ENCODE measurements around the gene GNG13.
"Not testable (repeated sequence)": the region's sequence is repeated elsewhere in the genome, so short reads cannot be mapped to it uniquely, and the experiment has no call there.

GNG13 gene

GRCh38 chr16:760545-761343 is 39.8 kb downstream of the GNG13 start, which contains the start of gene MSLN:
Gene MSLN, plus strand, starts transcription at chr16:760734. Its CDS starts 1,947 bp downstream, at chr16:762681.
- no peak for DNase-seq (ENCODE audit: low read depth)

- DNase-seq (ENCODE audit: low read depth), result no peak
These were observed 40.5 kb downstream of the GNG13 start for GRCh38 chr16:760065-760464.

DNA sequence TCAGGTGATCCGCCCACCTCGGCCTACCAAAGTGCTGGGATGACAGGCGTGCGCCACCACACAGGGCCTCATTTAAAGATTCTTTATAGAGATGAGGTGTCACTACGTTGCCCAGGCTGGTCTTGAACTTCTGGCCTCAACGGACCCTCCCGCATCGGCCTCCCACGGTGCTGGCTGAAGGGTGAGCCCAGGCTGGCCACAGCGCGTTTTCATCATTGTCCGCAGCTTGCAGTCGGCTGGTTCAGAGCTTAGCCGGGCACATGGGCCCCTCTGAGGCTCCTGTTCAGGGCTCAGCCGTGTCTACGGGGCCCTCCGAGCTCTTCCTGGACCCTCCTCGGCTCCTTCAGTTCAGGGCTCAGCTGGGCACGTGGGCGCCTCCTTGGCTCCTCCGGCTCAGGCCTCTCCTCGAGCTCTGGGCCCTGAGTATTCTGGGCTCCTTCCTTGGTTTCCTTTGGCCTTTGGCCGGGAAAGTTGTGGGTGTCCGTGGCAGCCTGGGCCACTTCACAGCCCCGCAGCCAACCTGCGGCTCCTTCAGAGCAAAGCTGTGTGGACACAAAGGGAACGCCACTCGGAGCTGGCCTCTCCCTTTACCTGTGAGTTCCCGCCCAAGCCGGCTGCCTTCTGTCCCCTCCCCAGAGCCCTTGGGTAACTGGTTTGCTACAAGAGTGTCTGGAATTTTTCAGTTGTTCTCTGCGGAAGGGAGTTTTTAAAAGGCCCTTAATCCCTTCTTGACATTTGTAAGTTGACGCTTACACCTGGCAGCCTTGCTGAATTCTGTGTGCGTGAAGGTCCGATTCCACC is 41.2 kb downstream of the GNG13 start:
- no peak for DNase-seq (ENCODE audit: low read depth)

DNA sequence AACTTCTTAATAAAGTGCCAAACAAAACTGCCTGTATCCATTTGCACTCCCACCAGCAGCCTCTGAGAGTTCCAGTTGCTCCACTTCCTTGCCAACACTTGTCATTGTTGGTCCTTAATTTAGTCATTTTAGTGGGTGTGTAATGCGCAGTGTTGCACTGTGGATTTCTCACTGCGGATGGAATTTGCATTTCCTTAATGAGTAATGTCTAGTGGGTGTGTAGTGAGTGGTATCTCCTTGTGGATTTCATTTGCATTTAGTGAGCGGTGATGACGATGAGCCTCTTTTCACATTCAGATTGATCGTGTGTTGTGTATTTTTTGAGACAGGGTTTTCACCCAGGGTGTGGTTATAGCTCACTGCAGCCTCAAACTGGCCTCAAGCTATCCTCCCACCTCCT is 44.1 kb downstream of the GNG13 start:
- DNase-seq (ENCODE audit: low read depth), result no peak

- DNase-seq (ENCODE audit: low read depth), result no peak
These were observed 45.9 kb downstream of the GNG13 start for GRCh38 chr16:754656-755055.

GRCh38 chr16:754121-754607 is 46.4 kb downstream of the GNG13 start:
- not testable (repeated sequence) for DNase-seq (ENCODE audit: low read depth)

GRCh38 chr16:752007-752312 is 48.6 kb downstream of the GNG13 start:
- DNase-seq (ENCODE audit: low read depth), result no peak

DNA sequence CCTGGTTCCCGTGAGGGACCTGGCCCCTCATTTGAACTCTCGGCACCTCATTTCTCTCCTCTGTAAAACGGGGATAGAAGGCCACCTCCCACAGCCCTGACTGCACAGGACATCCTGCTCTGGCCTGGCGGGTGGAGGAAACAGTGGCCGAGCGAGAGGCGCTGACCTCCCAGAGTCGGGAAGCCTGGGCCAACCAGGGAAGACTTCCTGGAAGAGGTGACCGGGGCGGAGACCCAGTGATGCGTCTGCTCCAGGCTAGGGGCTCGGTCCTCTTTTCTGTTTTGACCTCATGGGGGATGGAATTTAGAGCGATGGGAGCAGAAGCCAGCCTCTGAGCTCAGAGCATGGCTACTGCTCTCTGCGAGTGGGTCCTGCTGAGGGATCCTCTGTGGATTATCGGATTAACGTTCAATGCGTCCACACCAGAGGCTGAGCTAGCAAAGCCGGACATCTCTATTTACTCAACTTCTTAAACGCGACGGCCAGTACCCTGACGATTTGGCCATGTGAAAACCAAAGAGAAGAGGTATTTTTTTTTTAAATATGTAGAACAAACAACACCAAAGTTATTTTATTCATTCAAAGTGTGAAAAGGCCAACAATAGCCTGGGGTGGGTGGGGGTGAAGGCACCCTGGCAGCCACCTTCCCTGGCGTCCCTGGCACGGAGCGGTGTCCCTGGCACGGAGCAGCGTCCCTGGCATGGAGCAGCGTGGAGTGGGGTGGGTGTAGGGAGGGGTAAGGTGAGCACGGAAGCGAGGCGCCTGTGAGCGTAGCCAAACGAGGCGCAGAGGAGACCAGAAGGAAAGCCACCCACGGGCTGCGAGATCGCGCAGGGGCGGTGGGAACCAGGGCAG is 49.2 kb downstream of the GNG13 start:
- no peak for DNase-seq (ENCODE audit: low read depth)

DNA sequence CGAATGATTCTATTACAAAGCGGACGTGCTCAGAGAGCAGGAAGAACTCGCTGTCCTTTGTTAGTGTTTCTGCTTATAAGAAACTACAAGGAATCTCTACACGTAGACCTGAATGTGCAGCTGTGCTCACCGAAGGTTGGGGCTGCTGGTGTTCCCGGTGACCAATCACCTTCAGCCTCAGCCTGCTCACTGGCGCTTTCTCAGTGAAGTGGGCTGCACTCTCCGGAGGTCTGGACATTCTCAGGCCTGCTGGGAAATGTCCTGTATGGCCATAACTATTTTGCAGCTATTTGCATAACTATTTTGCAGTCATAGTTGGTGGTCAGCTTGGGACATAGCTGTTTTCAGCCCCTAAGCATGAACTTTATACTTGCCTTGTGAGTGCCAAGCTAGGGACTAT is 50.0 kb downstream of the GNG13 start:
- DNase-seq (ENCODE audit: low read depth), result no peak

DNA sequence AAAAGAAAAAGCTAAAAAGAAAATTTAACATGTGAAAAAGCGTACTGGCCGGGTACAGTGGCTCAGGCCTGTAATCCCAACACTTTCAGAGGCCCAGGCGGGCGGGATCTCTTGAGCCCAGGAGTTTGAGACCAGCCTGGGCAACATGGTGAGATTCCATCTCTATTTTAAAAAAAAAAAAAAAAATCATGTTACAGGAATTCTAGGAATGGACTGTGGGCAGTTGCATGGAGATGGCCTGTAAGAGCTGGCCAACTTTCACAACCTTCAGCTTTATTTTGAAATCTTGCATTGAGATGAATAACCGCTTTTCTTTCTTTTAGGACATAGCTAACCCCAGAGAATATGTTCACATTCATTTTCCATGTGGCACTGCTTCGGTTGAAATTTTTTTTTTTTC is 51.5 kb downstream of the GNG13 start:
- peak; percentile 88 for DNase-seq (ENCODE audit: low read depth)

Measured in GM04503 (cell line).